ENCODE measurements around the gene RHEBL1. TPM values are rescaled to one million over a fixed set of nuclear protein-coding genes. Genes with fewer than 3 reads are reported as not detected.

Gene RHEBL1
- total RNA-seq, 1 experiment from 2014 or later = 0.16 TPM

- Histone ChIP-seq H3K27me3 (no peaks in the 10 kb centered on the region), H3K36me3 (peaks cover 88% of the 10 kb centered on the region), H3K9me3 (no peaks in the 10 kb centered on the region), H3K4me3 (no peak overlapping the region)
- no peak for DNase-seq
These were observed 36.0 kb downstream of the RHEBL1 start for GRCh38 chr12:49033611-49034285.

GRCh38 chr12:49032679-49033447, 36.9 kb downstream of the RHEBL1 start:
- no peaks in the 10 kb centered on the region for H3K27me3 ChIP-seq
- H3K36me3 ChIP-seq = peaks cover 89% of the 10 kb centered on the region
- no peaks in the 10 kb centered on the region for H3K9me3 ChIP-seq
- no peak for DNase-seq
- H3K4me3 ChIP-seq = no peak overlapping the region

- no peaks in the 10 kb centered on the region for H3K27me3 ChIP-seq
- no peak overlapping the region for H3K4me3 ChIP-seq
- peaks cover 88% of the 10 kb centered on the region for H3K36me3 ChIP-seq
- no peak for DNase-seq
- no peaks in the 10 kb centered on the region for H3K9me3 ChIP-seq
These were observed 37.5 kb downstream of the RHEBL1 start for GRCh38 chr12:49032276-49032675.

- Histone ChIP-seq H3K36me3 (peaks cover 82% of the 10 kb centered on the region), H3K27me3 (no peaks in the 10 kb centered on the region), H3K9me3 (no peaks in the 10 kb centered on the region), H3K4me3 (no peak overlapping the region)
- DNase-seq = no peak
These were observed 38.1 kb downstream of the RHEBL1 start for GRCh38 chr12:49031573-49032161.

GRCh38 chr12:49030714-49031572, 38.8 kb downstream of the RHEBL1 start:
- no peaks in the 10 kb centered on the region for H3K27me3 ChIP-seq
- DNase-seq = no peak
- H3K36me3 ChIP-seq = peaks cover 81% of the 10 kb centered on the region
- no peaks in the 10 kb centered on the region for H3K9me3 ChIP-seq
- no peak overlapping the region for H3K4me3 ChIP-seq

- H3K9me3 ChIP-seq = no peaks in the 10 kb centered on the region
- H3K36me3 ChIP-seq = peaks cover 82% of the 10 kb centered on the region
- no peaks in the 10 kb centered on the region for H3K27me3 ChIP-seq
- no peak overlapping the region for H3K4me3 ChIP-seq
- no peak for DNase-seq
These were observed 39.7 kb downstream of the RHEBL1 start for GRCh38 chr12:49030119-49030518.

GRCh38 chr12:49028666-49029275, 41.0 kb downstream of the RHEBL1 start:
- DNase-seq = no peak
- Histone ChIP-seq H3K9me3 (no peaks in the 10 kb centered on the region), H3K4me3 (no peak overlapping the region), H3K27me3 (no peaks in the 10 kb centered on the region), H3K36me3 (peaks cover 80% of the 10 kb centered on the region)

GRCh38 chr12:49027846-49028555, 41.8 kb downstream of the RHEBL1 start:
- Histone ChIP-seq H3K9me3 (no peaks in the 10 kb centered on the region), H3K4me3 (no peak overlapping the region), H3K36me3 (peaks cover 81% of the 10 kb centered on the region), H3K27me3 (no peaks in the 10 kb centered on the region)
- DNase-seq = no peak

GRCh38 chr12:49026678-49027480, 42.9 kb downstream of the RHEBL1 start:
- DNase-seq = no peak
- Histone ChIP-seq H3K4me3 (no peak overlapping the region), H3K9me3 (no peaks in the 10 kb centered on the region), H3K27me3 (no peaks in the 10 kb centered on the region), H3K36me3 (peaks cover 70% of the 10 kb centered on the region)

GRCh38 chr12:49026101-49026500, 43.7 kb downstream of the RHEBL1 start:
- DNase-seq = no peak
- H3K36me3 ChIP-seq = peaks cover 68% of the 10 kb centered on the region
- H3K27me3 ChIP-seq = no peaks in the 10 kb centered on the region
- H3K4me3 ChIP-seq = no peak overlapping the region
- no peaks in the 10 kb centered on the region for H3K9me3 ChIP-seq

- Histone ChIP-seq H3K9me3 (no peaks in the 10 kb centered on the region), H3K4me3 (no peak overlapping the region), H3K27me3 (no peaks in the 10 kb centered on the region), H3K36me3 (peaks cover 64% of the 10 kb centered on the region)
- DNase-seq = no peak
These were observed 44.3 kb downstream of the RHEBL1 start for GRCh38 chr12:49025463-49025862.

GRCh38 chr12:49024543-49024942, 45.2 kb downstream of the RHEBL1 start:
- H3K9me3 ChIP-seq = no peaks in the 10 kb centered on the region
- H3K27me3 ChIP-seq = no peaks in the 10 kb centered on the region
- no peak overlapping the region for H3K4me3 ChIP-seq
- no peak for DNase-seq
- peaks cover 57% of the 10 kb centered on the region for H3K36me3 ChIP-seq

- Histone ChIP-seq H3K4me3 (no peak overlapping the region), H3K36me3 (peaks cover 53% of the 10 kb centered on the region), H3K27me3 (no peaks in the 10 kb centered on the region), H3K9me3 (no peaks in the 10 kb centered on the region)
- DNase-seq = no peak
These were observed 46.0 kb downstream of the RHEBL1 start for GRCh38 chr12:49023812-49024211.

- Histone ChIP-seq H3K27me3 (no peaks in the 10 kb centered on the region), H3K4me3 (no peak overlapping the region), H3K36me3 (peaks cover 41% of the 10 kb centered on the region), H3K9me3 (no peaks in the 10 kb centered on the region)
- no peak for DNase-seq
These were observed 47.1 kb downstream of the RHEBL1 start for GRCh38 chr12:49022558-49023178.

Measured in MG63 (cell line).